Cerebellar nuclear complex (tissue), 1 donor: ENCODE results near the gene CACNA1B.

ENCODE experiments used
- DNase-seq, 2 experiments: peaks; one replicate each; lab custom pipeline; 2025; lab: John Stamatoyannopoulos, UW

Gene CACNA1B

GRCh38 chr9:138053321-138053868 is 175.8 kb downstream of the CACNA1B start:
- DNase-seq, result no peak

- DNase-seq, result no peak
These were observed 176.6 kb downstream of the CACNA1B start for GRCh38 chr9:138053996-138054752.

- no peak for DNase-seq
These were observed 180.1 kb downstream of the CACNA1B start for GRCh38 chr9:138057726-138058125.

DNA sequence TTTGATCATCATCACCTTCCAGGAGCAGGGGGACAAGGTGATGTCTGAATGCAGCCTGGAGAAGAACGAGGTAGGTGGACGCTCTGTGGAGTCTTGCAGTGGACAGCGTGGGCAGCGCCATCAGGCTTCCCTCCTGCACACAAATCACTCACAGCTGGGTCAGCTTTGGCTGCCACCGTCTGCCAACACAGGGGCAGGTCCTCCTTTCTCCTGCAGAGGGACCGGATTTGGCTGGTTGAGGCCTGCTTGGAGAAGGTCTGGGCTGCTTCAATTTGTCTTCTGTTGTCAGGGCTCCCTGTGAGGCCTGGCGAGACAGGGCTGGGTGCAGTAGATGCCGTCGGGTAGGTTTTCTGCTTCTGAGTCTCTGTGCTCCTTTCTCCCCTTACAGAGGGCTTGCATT is 180.6 kb downstream of the CACNA1B start:
- no peak for DNase-seq

GRCh38 chr9:138059196-138059595 is 181.6 kb downstream of the CACNA1B start:
- DNase-seq, result no peak

DNA sequence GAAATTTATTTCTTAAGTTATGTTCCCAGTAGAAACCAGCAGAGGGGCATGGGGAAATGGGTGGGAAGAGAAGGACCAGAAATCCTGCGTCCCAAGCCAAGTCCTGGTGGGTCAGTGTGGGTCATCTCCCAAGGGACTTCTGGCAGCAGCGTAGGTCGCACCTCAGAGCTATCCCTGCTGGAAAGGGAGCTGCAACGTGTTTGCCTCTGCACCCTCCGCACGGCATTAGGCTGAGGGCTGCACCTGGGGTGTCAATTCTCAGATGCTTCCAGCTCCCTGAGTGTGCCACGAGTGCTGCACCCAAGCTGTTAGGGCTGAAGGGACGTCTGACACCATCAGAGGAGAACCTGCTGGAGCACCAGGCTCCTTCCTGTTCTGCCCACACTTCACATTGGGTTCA is 182.8 kb downstream of the CACNA1B start:
- DNase-seq, result no peak

- DNase-seq, result no peak
These were observed 183.3 kb downstream of the CACNA1B start for GRCh38 chr9:138060881-138061280.

DNA sequence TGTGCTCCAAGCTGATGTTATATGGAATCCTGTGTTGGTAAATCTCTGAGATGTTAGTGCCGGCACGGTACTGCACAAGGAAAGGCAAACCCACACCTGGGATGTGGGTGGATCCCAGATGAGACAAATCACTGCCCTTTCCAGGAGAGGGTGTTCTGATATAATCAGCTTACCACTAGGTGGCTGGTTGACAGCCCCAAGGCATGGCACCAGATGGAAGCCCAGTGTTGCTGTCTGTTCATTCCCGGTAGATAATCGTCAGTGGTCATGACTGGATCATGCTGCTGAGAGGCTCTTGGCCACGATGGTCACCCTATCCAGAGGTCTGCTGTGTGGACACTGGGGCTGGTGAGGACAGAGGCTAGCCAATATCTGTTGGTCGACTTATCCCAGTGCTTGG is 184.0 kb downstream of the CACNA1B start:
- no peak for DNase-seq

- DNase-seq, result no peak
These were observed 184.6 kb downstream of the CACNA1B start for GRCh38 chr9:138062196-138062595.

- DNase-seq, result no peak
These were observed 185.5 kb downstream of the CACNA1B start for GRCh38 chr9:138063033-138063432.

DNA sequence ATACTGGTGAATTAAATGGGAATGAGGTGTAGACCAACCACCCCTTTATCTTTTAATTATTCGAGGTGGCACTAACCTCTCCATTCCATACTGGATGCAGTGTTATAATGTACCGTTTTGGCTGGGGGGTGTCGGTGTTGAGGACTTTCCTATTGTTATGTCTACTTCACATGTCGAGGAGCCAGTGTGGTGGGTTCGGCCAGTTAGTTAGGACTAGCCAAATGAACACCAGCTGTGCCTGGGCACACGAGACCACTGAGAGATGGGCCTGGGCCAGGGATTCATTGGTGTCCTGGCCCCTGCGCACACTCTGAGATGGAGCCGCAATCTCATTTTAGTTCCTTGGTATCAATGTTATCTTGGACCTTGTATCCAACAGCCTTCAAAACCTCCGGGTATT is 186.2 kb downstream of the CACNA1B start:
- no peak for DNase-seq

GRCh38 chr9:138064547-138064946 is 187.0 kb downstream of the CACNA1B start:
- no peak for DNase-seq

GRCh38 chr9:138065287-138065686 is 187.7 kb downstream of the CACNA1B start:
- DNase-seq, result no peak

GRCh38 chr9:138066049-138066448 is 188.5 kb downstream of the CACNA1B start:
- DNase-seq, result no peak

DNA sequence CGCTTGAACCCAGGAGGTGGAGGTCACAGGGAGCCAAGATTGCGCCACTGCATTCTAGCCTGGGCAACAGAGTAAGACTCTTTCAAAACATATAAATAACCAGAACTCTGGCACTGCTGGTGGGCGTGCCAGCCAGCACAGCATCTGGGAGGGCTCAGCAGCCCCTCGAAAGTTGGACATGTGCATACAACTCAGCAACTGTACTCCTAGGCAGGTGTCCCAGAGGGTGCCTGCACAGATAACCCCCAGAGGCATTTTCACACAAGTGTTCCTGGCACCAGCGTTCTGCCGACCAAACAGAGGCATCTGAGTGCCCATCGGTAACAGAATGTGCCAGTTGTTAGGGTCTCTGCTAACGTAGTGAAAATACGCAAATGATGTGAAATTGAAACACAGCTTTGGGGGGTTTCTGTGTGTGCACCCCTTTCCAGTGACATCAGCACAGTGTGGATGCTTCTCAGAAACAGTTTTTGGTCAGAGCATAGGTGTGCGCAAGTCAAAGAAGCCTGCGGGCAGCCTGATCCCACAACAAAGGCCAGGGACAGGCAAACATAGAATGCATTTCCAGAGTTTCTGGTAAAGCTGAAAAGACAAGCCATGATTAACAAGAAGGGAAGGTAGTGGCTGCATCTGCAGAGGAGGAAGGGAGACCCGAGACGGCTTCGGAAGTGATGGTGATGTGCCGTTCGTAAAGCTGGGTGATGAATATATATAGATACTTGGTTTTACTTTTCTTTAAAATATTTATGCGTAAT is 190.2 kb downstream of the CACNA1B start:
- DNase-seq, result no peak

DNA sequence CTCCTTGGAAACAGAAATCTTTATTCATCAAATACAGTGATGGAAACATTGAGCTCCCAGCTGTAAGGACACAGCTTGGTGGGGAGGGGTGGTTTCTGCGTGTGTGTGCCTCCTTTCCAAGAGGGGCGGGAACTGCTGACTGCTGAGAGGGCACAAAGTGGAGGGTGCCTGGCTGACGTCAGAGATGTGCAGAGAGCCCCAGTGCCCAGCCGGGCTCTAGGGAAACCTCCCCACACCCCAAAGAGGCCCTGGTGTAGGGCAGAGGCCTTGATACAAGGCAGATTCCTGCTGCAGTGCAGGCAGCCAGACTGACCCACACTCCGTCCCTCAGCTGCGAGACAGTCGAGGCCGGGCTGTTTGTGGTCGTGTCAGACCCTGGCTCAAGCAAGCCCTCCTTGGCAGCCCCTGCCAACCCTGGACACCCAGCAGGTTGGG is 191.0 kb downstream of the CACNA1B start:
- DNase-seq, result no peak

DNA sequence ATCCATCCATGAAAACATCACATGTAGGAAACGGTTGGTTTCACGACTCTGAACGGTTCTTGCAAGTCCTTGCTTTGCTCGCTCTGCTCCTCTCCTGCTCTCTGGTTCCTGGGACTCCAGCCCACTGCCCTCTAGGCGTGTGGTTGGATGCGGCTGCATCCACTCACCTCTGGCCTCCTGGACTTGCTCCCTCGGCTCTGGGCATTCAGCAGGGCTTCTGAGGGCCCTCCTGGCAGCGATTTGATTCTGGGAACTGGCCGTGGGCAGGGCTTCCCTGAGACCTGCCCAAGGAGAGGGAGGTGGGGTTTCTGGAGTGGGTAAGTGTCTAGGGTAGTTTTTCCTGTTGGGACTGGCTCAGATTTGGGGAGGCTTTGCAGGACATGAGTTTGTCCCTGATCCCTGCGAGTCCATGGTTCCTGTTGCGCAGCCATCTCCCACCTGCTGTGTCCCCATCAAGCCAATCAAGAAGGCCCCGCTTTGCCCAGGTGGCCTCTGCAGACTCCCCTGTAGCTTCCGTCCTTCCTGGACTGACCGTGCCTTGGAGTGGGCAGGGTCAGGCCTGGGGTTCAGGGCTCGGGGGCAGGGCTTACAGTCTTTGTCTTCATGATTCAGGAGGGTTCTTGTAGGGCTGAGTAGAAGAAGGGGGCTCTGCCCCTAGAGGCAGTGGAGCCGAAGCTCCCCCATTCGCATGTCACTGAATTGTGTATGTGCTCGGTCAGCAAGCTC is 192.3 kb downstream of the CACNA1B start:
- no peak for DNase-seq

DNA sequence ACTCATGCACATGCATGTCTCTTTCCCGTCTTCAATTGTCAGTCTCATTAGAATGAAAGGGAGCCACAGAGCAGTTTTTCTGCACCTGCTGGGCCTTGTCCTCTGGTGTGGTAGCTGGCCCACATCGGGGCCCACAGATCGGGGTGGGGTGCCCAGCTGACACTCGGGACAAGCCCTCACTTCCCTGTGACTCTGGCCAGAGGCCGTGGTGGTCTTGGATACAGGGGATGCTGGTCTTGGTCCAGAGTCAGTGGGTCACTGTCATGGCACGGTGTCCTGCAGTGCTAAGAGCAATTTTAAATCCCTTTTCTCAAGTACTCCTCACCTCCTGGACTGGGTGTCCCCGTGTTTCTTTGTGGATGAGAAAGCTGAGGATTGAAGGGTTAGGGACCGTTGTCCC is 193.2 kb downstream of the CACNA1B start:
- DNase-seq, result no peak

- no peak for DNase-seq
These were observed 193.7 kb downstream of the CACNA1B start for GRCh38 chr9:138071292-138071691.

- DNase-seq, result no peak
These were observed 194.1 kb downstream of the CACNA1B start for GRCh38 chr9:138071731-138072130.

- no peak for DNase-seq
These were observed 194.7 kb downstream of the CACNA1B start for GRCh38 chr9:138072161-138072842.

- DNase-seq, result no peak
These were observed 195.3 kb downstream of the CACNA1B start for GRCh38 chr9:138072897-138073296.
